K562 (cell line): Measurements from ENCODE around the gene ZBTB16. TPM values are rescaled to one million over a fixed set of nuclear protein-coding genes. Genes with fewer than 3 reads are reported as not detected.

ENCODE experiments used
- ESRRB ChIP-seq: fragments of 250-450 bp; sonication (Bioruptor Pico); IDR thresholded peaks from 2 replicates; pipeline ENCODE4 v1.5.0; 2020; ENCODE audit warnings: mild to moderate bottlenecking, moderate library complexity, borderline replicate concordance
- PYGO2 ChIP-seq: fragments of 450-650 bp; IDR thresholded peaks from 2 replicates; pipeline ENCODE4 v1.6.1; 2016; ENCODE audit warnings: mild to moderate bottlenecking, missing genetic modification characterization, moderate library complexity, missing compliant biosample characterization
- SAFB2 ChIP-seq: fragments of 200-400 bp; formaldehyde crosslinking; IDR thresholded peaks from 2 replicates; pipeline ENCODE4 v1.6.1; 2018; ENCODE audit warnings: borderline replicate concordance, low read length, low read depth, moderate library complexity; ENCODE audit not compliant: severe bottlenecking
- SP1 ChIP-seq: sonication (generic); formaldehyde crosslinking; IDR thresholded peaks from 2 replicates; pipeline ENCODE4 v1.8.1; 2022; ENCODE audit warnings: mild to moderate bottlenecking, missing genetic modification reagents
- TGIF2 ChIP-seq: sonication (generic); formaldehyde crosslinking; IDR thresholded peaks from 2 replicates; pipeline ENCODE4 v1.8.1; 2022; ENCODE audit warnings: mild to moderate bottlenecking, missing genetic modification reagents, moderate library complexity
- TRIM25 ChIP-seq: fragments of 450-650 bp; IDR thresholded peaks from 2 replicates; pipeline ENCODE4 v1.7.0; 2016; ENCODE audit warnings: borderline replicate concordance
- ZNF668 ChIP-seq: fragments of 250-450 bp; sonication (Bioruptor Pico); IDR thresholded peaks from 2 replicates; pipeline ENCODE4 v1.8.0; 2022; ENCODE audit warnings: mild to moderate bottlenecking, inconsistent platforms
- polyA plus RNA-seq, 8 experiments: library from polyadenylated mRNA; depleted of rRNA in 4 of 8; stranded (reverse) in 5 of 8; unstranded in 3 of 8; fragments of >200 nt; fragmentation: Nextera tagmentation in 2 of 8; fragmentation: Illumina TruSeq in 1 of 8; extraction: Ambion mirVana in 2 of 8; extraction: Trizol in 1 of 8; gene quantifications; 2 replicates each; pipeline versions ENCODE4 v1.2.1 to v1.2.3, GENCODE V29; 2011 to 2014; ENCODE audit warnings: inconsistent platforms in 1 of 8, missing spikeins in 1 of 8
- total RNA-seq, 7 experiments: library from RNA; depleted of rRNA in 6 of 7; stranded (reverse); fragments of >200 nt in 6 of 7; fragmentation: Illumina TruSeq in 2 of 7; extraction: Trizol in 2 of 7; gene quantifications; 2 replicates each; pipeline versions ENCODE4 v1.2.1 to v1.2.3, GENCODE V29; 2011 to 2021; ENCODE audit warnings: low replicate concordance in 1 of 7
- TF ChIP-seq, protein P1 (sequence below): fragments of 450-650 bp; IDR thresholded peaks from 2 replicates; pipeline ENCODE4 v1.6.1; 2016; ENCODE audit warnings: mild to moderate bottlenecking, moderate library complexity
- TF ChIP-seq, protein P2 (sequence below): fragments of 450-650 bp; IDR thresholded peaks from 2 replicates; pipeline ENCODE4 v1.6.1; 2018; ENCODE audit warnings: mild to moderate bottlenecking, low read depth; ENCODE audit not compliant: partially characterized antibody

The ZBTB16 gene
- total and polyA plus RNA-seq, 9 of the 15 experiments (the other 6 are each of a cell fraction or from before 2014, with no cell fraction given) = 0.06 to 0.40 (median 0.24) TPM; not detected in 4

- no peak for TF ChIP-seq PYGO2
- no peak for TF ChIP-seq ESRRB
- TF ChIP-seq, protein P1, sequence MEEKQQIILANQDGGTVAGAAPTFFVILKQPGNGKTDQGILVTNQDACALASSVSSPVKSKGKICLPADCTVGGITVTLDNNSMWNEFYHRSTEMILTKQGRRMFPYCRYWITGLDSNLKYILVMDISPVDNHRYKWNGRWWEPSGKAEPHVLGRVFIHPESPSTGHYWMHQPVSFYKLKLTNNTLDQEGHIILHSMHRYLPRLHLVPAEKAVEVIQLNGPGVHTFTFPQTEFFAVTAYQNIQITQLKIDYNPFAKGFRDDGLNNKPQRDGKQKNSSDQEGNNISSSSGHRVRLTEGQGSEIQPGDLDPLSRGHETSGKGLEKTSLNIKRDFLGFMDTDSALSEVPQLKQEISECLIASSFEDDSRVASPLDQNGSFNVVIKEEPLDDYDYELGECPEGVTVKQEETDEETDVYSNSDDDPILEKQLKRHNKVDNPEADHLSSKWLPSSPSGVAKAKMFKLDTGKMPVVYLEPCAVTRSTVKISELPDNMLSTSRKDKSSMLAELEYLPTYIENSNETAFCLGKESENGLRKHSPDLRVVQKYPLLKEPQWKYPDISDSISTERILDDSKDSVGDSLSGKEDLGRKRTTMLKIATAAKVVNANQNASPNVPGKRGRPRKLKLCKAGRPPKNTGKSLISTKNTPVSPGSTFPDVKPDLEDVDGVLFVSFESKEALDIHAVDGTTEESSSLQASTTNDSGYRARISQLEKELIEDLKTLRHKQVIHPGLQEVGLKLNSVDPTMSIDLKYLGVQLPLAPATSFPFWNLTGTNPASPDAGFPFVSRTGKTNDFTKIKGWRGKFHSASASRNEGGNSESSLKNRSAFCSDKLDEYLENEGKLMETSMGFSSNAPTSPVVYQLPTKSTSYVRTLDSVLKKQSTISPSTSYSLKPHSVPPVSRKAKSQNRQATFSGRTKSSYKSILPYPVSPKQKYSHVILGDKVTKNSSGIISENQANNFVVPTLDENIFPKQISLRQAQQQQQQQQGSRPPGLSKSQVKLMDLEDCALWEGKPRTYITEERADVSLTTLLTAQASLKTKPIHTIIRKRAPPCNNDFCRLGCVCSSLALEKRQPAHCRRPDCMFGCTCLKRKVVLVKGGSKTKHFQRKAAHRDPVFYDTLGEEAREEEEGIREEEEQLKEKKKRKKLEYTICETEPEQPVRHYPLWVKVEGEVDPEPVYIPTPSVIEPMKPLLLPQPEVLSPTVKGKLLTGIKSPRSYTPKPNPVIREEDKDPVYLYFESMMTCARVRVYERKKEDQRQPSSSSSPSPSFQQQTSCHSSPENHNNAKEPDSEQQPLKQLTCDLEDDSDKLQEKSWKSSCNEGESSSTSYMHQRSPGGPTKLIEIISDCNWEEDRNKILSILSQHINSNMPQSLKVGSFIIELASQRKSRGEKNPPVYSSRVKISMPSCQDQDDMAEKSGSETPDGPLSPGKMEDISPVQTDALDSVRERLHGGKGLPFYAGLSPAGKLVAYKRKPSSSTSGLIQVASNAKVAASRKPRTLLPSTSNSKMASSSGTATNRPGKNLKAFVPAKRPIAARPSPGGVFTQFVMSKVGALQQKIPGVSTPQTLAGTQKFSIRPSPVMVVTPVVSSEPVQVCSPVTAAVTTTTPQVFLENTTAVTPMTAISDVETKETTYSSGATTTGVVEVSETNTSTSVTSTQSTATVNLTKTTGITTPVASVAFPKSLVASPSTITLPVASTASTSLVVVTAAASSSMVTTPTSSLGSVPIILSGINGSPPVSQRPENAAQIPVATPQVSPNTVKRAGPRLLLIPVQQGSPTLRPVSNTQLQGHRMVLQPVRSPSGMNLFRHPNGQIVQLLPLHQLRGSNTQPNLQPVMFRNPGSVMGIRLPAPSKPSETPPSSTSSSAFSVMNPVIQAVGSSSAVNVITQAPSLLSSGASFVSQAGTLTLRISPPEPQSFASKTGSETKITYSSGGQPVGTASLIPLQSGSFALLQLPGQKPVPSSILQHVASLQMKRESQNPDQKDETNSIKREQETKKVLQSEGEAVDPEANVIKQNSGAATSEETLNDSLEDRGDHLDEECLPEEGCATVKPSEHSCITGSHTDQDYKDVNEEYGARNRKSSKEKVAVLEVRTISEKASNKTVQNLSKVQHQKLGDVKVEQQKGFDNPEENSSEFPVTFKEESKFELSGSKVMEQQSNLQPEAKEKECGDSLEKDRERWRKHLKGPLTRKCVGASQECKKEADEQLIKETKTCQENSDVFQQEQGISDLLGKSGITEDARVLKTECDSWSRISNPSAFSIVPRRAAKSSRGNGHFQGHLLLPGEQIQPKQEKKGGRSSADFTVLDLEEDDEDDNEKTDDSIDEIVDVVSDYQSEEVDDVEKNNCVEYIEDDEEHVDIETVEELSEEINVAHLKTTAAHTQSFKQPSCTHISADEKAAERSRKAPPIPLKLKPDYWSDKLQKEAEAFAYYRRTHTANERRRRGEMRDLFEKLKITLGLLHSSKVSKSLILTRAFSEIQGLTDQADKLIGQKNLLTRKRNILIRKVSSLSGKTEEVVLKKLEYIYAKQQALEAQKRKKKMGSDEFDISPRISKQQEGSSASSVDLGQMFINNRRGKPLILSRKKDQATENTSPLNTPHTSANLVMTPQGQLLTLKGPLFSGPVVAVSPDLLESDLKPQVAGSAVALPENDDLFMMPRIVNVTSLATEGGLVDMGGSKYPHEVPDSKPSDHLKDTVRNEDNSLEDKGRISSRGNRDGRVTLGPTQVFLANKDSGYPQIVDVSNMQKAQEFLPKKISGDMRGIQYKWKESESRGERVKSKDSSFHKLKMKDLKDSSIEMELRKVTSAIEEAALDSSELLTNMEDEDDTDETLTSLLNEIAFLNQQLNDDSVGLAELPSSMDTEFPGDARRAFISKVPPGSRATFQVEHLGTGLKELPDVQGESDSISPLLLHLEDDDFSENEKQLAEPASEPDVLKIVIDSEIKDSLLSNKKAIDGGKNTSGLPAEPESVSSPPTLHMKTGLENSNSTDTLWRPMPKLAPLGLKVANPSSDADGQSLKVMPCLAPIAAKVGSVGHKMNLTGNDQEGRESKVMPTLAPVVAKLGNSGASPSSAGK = no peak
- TF ChIP-seq, protein P2, sequence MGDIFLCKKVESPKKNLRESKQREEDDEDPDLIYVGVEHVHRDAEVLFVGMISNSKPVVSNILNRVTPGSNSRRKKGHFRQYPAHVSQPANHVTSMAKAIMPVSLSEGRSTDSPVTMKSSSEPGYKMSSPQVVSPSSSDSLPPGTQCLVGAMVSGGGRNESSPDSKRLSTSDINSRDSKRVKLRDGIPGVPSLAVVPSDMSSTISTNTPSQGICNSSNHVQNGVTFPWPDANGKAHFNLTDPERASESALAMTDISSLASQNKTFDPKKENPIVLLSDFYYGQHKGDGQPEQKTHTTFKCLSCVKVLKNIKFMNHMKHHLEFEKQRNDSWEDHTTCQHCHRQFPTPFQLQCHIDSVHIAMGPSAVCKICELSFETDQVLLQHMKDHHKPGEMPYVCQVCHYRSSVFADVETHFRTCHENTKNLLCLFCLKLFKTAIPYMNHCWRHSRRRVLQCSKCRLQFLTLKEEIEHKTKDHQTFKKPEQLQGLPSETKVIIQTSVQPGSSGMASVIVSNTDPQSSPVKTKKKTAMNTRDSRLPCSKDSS = no peak
- TF ChIP-seq SP1 (CRISPR knock-in tag) = peak; percentile 67
- no peak for TF ChIP-seq TRIM25
- TF ChIP-seq SAFB2 = no peak
- no peak for TF ChIP-seq ZNF668
- TF ChIP-seq TGIF2 (CRISPR knock-in tag) = no peak
These were observed 100.5 kb downstream of the ZBTB16 start (continued) for GRCh38 chr11:114159802-114160632.
